Measurements from ENCODE around the gene TTLL3.
"Not testable (repeated sequence)": the region's sequence is repeated elsewhere in the genome, so short reads cannot be mapped to it uniquely, and the experiment has no call there.

Gene TTLL3

GRCh38 chr3:9870978-9871377 lies 60.9 kb downstream of the TTLL3 start:
- Mint-ChIP-seq H3K9me3 (no peaks in the 10 kb centered on the region), H3K36me3 (ENCODE audit: low read depth) (no peaks in the 10 kb centered on the region)

GRCh38 chr3:9872067-9872466 lies 62.0 kb downstream of the TTLL3 start:
- H3K4me1 Mint-ChIP-seq (ENCODE audit: low read depth); H3K9me3 Mint-ChIP-seq; H3K27me3 Mint-ChIP-seq; DNase-seq; H3K4me3 Mint-ChIP-seq; H3K36me3 Mint-ChIP-seq (ENCODE audit: low read depth); H3K27ac Mint-ChIP-seq: not testable (repeated sequence)

More at GRCh38 chr3:9870978-9871377, 60.9 kb downstream of the TTLL3 start:
- H3K27ac Mint-ChIP-seq = no peak overlapping the region
- no peaks in the 10 kb centered on the region for H3K4me1 Mint-ChIP-seq (ENCODE audit: low read depth)
- H3K27me3 Mint-ChIP-seq = no peaks in the 10 kb centered on the region
- H3K4me3 Mint-ChIP-seq = no peak overlapping the region
- DNase-seq = no peak

- no peak overlapping the region for H3K4me3 Mint-ChIP-seq
- no peaks in the 10 kb centered on the region for H3K36me3 Mint-ChIP-seq (ENCODE audit: low read depth)
- H3K27me3 Mint-ChIP-seq = no peaks in the 10 kb centered on the region
- H3K27ac Mint-ChIP-seq = no peak overlapping the region
- H3K9me3 Mint-ChIP-seq = no peaks in the 10 kb centered on the region
- DNase-seq = no peak
- H3K4me1 Mint-ChIP-seq (ENCODE audit: low read depth) = no peaks in the 10 kb centered on the region
These were observed 65.4 kb downstream of the TTLL3 start for GRCh38 chr3:9875448-9875847.

GRCh38 chr3:9876255-9876654 lies 66.2 kb downstream of the TTLL3 start:
- not testable (repeated sequence) for H3K4me3 Mint-ChIP-seq; H3K9me3 Mint-ChIP-seq; DNase-seq; H3K27ac Mint-ChIP-seq; H3K36me3 Mint-ChIP-seq (ENCODE audit: low read depth); H3K27me3 Mint-ChIP-seq; H3K4me1 Mint-ChIP-seq (ENCODE audit: low read depth)

GRCh38 chr3:9876991-9877390 lies 66.9 kb downstream of the TTLL3 start:
- Mint-ChIP-seq H3K27me3 (no peaks in the 10 kb centered on the region), H3K27ac (no peak overlapping the region), H3K4me1 (ENCODE audit: low read depth) (no peaks in the 10 kb centered on the region), H3K36me3 (ENCODE audit: low read depth) (no peaks in the 10 kb centered on the region), H3K4me3 (no peak overlapping the region), H3K9me3 (no peaks in the 10 kb centered on the region)
- no peak for DNase-seq

GRCh38 chr3:9878700-9879099 lies 68.6 kb downstream of the TTLL3 start:
- no peaks in the 10 kb centered on the region for H3K4me1 Mint-ChIP-seq (ENCODE audit: low read depth)
- no peaks in the 10 kb centered on the region for H3K9me3 Mint-ChIP-seq
- H3K4me3 Mint-ChIP-seq = no peak overlapping the region
- H3K27me3 Mint-ChIP-seq = no peaks in the 10 kb centered on the region
- no peak for DNase-seq
- no peaks in the 10 kb centered on the region for H3K36me3 Mint-ChIP-seq (ENCODE audit: low read depth)
- no peak overlapping the region for H3K27ac Mint-ChIP-seq

GRCh38 chr3:9879830-9880549 lies 69.9 kb downstream of the TTLL3 start, which contains the start of gene CIDEC:
TSS of gene CIDEC (minus strand) at chr3:9880253. CDS start at chr3:9878486, 1,767 bp downstream.
- no peak for DNase-seq
- Mint-ChIP-seq H3K4me3 (no peak within 1 kb of the TSS), H3K27me3 (no peaks in the 10 kb centered on the region), H3K27ac (no peak within 1 kb of the TSS), H3K4me1 (ENCODE audit: low read depth) (no peaks in the 10 kb centered on the region), H3K9me3 (no peaks in the 10 kb centered on the region), H3K36me3 (ENCODE audit: low read depth) (no peaks in the 10 kb centered on the region)

GRCh38 chr3:9881441-9881840 lies 71.4 kb downstream of the TTLL3 start:
- Mint-ChIP-seq H3K4me3 (no peak overlapping the region), H3K27me3 (no peaks in the 10 kb centered on the region), H3K9me3 (no peaks in the 10 kb centered on the region), H3K36me3 (ENCODE audit: low read depth) (no peaks in the 10 kb centered on the region), H3K27ac (no peak overlapping the region), H3K4me1 (ENCODE audit: low read depth) (no peaks in the 10 kb centered on the region)
- DNase-seq = no peak

- H3K9me3 Mint-ChIP-seq = no peaks in the 10 kb centered on the region
- no peaks in the 10 kb centered on the region for H3K4me1 Mint-ChIP-seq (ENCODE audit: low read depth)
- no peak overlapping the region for H3K27ac Mint-ChIP-seq
- DNase-seq = no peak
- no peak overlapping the region for H3K4me3 Mint-ChIP-seq
- no peaks in the 10 kb centered on the region for H3K36me3 Mint-ChIP-seq (ENCODE audit: low read depth)
- H3K27me3 Mint-ChIP-seq = no peaks in the 10 kb centered on the region
These were observed 73.9 kb downstream of the TTLL3 start for GRCh38 chr3:9883706-9884554.

- no peak for DNase-seq
- no peak overlapping the region for H3K4me3 Mint-ChIP-seq
- no peaks in the 10 kb centered on the region for H3K36me3 Mint-ChIP-seq (ENCODE audit: low read depth)
- H3K9me3 Mint-ChIP-seq = no peaks in the 10 kb centered on the region
- no peaks in the 10 kb centered on the region for H3K27me3 Mint-ChIP-seq
- no peak overlapping the region for H3K27ac Mint-ChIP-seq
- peaks cover 3% of the 10 kb centered on the region for H3K4me1 Mint-ChIP-seq (ENCODE audit: low read depth)
These were observed 74.6 kb downstream of the TTLL3 start for GRCh38 chr3:9884555-9885165.
